NCI-H1436 (cell line): ENCODE data around the gene NPIPA2.
"Not testable (repeated sequence)": the region's sequence is repeated elsewhere in the genome, so short reads cannot be mapped to it uniquely, and the experiment has no call there.

ENCODE experiments used
- DNase-seq: peaks from one replicate; lab custom pipeline; 2025; lab: John Stamatoyannopoulos, UW

Gene NPIPA2

DNA sequence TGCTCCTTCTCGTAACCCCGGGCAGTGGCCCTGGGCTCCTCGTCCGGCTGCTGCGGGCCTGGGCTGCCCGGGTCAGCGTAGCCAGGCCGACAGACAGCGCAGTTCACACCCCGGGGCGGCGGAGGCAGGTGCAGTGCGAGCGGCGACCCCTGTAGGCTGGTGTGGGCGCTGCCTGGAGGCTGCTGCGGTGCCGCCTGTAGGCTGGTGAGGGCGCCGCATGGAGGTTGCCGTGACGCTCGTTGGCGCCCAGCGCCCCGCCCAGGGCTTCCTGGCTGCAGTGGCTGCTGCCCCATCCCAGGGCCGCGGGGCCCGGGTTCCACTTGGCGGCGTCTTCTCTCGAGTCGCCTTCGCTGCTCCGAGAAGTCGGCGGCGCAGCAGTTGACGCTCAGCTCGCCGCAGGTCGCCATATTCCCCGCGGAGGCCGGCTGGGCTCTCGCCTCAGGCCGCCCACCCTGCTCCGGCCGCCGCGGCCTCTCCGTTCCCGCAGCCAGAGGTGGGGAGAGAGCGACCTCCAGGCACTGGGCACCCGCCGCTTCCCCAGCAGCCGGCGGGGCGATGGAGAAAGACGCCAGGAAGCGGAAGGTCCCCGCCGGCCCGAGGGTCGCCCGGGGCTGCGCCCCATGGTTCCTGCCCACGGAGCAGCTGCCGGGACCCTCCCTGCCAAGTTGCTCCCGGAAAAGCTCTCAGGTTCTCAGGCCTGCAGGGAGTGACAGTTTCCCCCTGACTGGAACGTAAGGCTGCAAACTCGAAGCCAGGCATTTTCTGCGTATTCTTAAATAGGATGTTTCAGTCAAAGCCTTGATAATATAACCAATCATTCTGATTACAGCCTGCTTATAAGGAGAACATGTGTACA lies at the start of gene NPIPA2:
TSS of gene NPIPA2 (plus strand) at position 261 of the 856 bp plus-strand sequence. CDS start 5,533 bp downstream, outside the sequence.
- not testable (repeated sequence) for DNase-seq

DNA sequence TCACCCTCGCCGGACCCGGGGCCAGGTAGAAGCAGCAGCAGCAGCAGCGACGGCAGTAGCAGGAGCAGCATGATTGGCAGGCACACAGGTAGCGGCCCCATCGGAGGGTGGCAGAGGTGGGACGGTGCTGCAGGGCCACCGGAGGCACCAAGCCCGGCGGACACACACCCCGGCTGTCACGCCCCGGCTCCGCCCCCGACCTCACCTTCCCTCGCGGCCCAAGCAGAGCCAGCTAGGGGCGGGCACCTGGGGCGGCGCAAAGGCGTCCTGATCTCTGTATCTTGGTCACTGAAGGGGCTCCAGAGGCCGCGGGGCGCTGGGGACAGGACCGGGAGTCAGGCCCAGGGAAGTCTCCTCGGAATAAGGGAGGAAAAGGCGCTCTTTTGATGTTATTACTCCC lies 48.2 kb upstream of the NPIPA2 start, which contains the start of gene PLA2G10:
TSS of gene PLA2G10 (minus strand) at position 180 of the 400 bp plus-strand sequence. CDS start at position 101, 79 bp downstream.
- not testable (repeated sequence) for DNase-seq

DNA sequence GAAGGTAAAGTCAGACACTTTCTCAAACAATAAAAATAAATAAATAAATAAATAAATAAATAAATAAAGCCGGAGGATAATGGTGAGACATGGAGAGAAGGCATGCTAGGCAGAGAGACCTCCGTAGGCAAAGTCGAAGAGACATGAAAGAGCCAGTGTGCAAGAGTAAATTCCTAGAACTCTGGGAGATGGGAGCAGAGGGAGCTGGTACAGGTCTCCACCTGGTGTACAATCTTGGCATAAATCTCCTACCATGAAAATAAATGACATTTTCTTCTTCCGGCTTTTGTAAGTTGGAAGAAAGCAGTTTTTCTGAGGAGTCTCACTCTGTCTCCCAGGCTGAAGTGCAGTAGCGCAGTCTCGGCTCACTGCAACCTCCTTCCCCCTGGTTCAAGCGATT lies 40.5 kb upstream of the NPIPA2 start:
- not testable (repeated sequence) for DNase-seq

DNA sequence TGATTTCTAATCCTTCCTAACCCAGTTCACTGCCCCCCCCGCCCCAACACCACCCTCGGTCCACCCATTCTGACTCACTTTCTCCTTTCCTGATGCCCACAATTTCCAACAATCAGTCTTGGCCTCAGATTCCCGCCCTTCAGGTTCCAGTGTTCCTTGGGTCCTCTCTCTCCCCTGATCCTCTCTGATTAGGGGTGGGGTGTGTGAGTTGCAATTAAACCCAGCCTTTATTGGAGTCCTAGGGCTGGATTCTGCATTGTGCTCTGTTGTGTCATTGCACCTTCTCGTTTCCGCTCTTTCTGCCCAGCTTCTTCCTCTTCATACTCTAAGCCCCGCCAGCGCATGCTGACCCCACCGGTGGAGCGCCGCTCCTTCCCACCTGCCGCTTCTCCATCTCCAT lies 39.7 kb upstream of the NPIPA2 start:
- not testable (repeated sequence) for DNase-seq

DNA sequence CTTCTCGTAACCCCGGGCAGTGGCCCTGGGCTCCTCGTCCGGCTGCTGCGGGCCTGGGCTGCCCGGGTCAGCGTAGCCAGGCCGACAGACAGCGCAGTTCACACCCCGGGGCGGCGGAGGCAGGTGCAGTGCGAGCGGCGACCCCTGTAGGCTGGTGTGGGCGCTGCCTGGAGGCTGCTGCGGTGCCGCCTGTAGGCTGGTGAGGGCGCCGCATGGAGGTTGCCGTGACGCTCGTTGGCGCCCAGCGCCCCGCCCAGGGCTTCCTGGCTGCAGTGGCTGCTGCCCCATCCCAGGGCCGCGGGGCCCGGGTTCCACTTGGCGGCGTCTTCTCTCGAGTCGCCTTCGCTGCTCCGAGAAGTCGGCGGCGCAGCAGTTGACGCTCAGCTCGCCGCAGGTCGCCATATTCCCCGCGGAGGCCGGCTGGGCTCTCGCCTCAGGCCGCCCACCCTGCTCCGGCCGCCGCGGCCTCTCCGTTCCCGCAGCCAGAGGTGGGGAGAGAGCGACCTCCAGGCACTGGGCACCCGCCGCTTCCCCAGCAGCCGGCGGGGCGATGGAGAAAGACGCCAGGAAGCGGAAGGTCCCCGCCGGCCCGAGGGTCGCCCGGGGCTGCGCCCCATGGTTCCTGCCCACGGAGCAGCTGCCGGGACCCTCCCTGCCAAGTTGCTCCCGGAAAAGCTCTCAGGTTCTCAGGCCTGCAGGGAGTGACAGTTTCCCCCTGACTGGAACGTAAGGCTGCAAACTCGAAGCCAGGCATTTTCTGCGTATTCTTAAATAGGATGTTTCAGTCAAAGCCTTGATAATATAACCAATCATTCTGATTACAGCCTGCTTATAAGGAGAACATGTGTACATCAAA lies 38.9 kb upstream of the NPIPA2 start, which contains the start of gene NPIPA3:
TSS of gene NPIPA3 (plus strand) at position 256 of the 856 bp plus-strand sequence. CDS start 5,533 bp downstream, outside the sequence.
- DNase-seq, result not testable (repeated sequence)

DNA sequence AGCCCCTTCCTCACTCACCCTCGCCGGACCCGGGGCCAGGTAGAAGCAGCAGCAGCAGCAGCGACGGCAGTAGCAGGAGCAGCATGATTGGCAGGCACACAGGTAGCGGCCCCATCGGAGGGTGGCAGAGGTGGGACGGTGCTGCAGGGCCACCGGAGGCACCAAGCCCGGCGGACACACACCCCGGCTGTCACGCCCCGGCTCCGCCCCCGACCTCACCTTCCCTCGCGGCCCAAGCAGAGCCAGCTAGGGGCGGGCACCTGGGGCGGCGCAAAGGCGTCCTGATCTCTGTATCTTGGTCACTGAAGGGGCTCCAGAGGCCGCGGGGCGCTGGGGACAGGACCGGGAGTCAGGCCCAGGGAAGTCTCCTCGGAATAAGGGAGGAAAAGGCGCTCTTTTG lies 9.1 kb upstream of the NPIPA2 start:
- DNase-seq, result not testable (repeated sequence)

DNA sequence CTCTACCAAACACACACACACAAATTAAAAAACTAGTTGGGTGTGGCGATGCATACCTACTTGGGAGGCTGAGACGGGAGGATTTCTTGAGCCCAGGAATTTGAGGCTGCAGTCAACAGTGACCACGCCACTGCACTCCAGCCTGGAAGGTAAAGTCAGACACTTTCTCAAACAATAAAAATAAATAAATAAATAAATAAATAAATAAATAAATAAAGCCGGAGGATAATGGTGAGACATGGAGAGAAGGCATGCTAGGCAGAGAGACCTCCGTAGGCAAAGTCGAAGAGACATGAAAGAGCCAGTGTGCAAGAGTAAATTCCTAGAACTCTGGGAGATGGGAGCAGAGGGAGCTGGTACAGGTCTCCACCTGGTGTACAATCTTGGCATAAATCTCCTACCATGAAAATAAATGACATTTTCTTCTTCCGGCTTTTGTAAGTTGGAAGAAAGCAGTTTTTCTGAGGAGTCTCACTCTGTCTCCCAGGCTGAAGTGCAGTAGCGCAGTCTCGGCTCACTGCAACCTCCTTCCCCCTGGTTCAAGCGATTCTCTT lies 1.4 kb upstream of the NPIPA2 start:
- not testable (repeated sequence) for DNase-seq

DNA sequence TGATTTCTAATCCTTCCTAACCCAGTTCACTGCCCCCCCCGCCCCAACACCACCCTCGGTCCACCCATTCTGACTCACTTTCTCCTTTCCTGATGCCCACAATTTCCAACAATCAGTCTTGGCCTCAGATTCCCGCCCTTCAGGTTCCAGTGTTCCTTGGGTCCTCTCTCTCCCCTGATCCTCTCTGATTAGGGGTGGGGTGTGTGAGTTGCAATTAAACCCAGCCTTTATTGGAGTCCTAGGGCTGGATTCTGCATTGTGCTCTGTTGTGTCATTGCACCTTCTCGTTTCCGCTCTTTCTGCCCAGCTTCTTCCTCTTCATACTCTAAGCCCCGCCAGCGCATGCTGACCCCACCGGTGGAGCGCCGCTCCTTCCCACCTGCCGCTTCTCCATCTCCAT lies 539 bp upstream of the NPIPA2 start:
- DNase-seq, result not testable (repeated sequence)

DNA sequence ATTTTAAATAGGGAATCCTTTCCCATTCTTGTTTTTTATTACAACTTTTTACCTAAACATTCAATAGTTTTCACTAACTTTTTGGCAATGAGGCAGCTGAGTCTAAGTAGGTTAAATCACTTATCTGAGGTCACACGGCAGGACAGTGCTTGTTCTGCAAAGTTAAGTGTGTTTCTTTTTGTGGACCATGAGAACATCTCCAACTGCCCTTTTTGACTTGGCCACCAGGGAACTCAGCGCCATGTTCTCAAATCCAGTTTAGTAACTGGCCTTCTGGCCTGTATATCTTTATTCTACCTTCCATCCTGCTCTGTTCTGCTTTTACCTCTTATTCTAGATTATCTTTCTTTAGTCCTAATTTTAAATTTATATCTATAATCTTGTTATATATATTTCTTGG lies 31.3 kb downstream of the NPIPA2 start:
- not testable (repeated sequence) for DNase-seq

DNA sequence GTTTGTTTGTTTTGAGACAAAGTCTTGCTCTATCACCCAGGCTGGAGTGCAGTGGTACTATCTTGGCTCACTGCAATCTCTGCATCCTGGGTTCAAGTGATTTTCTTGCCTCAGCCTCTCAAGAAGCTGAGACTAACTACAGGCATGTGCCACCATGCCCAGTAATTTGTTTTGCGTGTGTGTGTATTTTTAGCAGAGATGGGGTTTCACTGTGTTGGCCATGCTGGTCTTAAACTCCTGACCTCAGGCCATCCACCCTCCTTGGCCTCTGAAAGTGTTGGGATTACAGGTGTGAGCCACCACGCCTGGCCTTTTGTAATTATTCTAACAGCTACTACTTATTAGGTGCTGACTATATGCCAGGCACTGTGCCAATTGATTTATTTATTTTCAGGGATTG lies 33.3 kb downstream of the NPIPA2 start:
- not testable (repeated sequence) for DNase-seq

DNA sequence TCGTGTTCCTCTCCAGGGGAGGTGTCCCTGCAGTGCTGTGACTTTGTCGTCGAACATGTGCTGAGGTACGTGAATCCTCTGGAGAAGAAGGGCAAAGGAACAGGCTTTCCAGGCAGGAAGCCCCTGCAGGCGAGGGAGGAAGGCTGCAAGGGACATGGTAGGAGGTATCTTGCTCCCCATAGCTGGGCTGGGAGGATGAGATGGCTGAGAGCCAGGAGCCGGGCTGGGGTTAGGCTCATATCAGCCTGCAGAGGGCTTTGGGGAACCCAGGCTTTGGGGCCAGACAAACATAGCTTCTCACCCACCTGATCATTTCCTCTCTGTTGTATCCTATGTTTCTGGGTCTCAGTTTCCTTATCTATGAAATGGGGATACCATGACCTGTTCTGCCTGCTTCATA lies 34.4 kb downstream of the NPIPA2 start:
- not testable (repeated sequence) for DNase-seq

DNA sequence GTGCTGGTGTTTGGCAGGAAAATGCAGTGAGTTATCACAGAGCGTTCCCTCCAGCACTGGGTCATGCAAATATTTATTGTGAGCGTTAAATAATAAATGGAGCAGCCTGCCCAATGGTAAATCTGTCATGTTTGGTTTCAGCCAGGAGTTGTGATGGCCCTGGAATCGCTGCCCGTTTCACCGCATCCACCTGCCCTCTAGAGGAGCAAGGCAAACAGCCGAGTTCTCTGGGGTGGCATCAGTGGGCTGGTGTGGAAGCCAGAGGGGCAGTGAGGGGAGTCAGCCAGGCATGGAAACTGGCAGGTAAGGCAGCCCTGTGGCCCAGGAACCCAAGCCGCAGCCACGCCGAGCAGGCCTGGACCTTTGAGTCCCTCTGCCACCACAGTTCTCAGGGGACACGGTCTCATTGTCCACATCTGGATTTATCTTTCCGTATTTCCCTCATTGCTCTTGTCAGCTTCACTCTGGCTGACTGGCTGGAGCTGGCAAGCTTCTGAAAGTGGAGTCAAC lies 37.1 kb downstream of the NPIPA2 start:
- DNase-seq, result not testable (repeated sequence)

DNA sequence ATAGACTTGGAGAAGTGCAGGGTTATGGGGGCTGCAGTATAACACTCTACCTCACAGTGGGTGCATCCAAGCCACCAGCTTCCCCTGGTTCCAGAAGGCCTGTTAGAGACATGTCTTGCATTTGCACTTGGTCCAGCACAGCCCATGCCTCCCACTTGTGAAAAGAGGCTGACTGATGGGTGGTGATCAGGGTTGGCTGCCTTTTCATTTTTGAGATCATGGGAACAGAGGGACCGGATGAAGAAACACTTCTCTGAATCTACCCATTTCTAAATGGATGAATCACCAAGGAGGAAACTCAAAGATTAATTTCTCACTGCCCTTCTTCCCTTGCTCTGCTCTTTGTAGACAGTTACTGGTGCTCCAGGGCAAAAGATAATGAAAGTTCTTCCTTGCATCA lies 43.8 kb downstream of the NPIPA2 start:
- DNase-seq, result not testable (repeated sequence)

DNA sequence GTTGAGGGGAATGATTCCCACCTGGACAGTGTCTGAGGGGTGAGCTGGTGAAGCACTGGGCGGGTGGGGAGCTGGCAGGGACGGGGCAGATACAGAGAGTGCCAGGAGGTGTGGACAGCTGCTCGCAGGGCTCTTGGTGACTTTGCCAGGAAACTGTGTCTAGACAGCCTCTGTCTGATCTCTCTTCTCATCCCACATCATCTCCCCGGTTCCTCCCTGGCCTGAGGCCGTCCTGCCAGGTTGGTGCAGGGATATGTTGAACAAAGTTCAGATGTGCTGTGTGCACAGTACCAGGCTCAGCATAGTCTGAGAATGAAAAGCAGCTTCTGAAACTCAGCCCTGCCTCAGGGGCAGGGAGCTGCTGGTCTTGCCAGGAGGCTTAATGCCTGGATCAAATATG lies 47.2 kb downstream of the NPIPA2 start:
- not testable (repeated sequence) for DNase-seq

DNA sequence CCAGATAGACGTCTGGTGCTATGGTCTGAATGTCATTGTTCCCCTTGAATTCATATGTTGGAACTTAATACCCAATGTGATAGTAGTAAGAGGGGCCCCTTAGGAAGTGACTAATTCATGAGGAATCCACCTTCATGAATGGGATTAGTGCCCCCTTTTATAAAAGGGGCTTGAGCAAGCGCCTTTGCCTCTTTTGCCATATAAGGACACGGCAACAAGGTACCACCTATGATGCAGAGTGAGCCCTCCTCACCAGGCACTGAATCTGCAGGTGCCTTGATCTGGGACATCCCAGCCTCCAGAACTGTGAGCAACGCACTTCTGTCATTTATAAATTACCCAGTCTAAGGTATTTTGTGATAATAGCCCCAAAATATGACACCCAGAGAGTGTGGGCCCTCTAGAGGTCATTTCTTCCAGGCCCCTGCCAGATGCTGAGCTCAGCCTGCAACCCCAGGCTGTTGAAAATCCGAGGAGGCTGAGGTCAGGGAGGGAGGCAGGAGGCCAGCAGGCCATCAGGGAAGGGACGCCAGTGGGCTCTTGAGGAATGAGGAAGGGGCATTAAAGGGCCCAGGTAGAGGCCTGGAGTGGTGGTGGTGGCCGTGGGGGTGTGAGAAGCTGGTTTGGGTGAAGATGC lies 48.1 kb downstream of the NPIPA2 start:
- not testable (repeated sequence) for DNase-seq

DNA sequence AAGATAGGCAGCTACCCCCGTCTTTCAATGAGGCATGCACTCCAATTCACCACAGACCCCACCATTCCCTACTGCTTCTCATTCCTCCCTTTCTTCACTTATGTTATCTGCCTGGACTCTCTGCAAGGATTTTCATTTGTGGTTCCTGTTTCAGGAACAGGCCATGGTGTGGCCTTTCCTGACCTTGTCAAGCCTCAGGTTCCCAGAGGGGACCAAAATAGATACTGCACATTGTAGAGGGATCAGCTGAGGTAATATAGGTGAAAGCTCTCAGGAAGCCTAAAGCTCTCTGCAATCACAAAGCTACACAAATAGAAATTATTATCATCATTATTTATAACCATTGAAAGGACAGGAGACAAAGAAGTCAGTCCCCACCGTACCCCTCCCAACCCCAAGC lies 50.6 kb downstream of the NPIPA2 start:
- DNase-seq, result not testable (repeated sequence)

DNA sequence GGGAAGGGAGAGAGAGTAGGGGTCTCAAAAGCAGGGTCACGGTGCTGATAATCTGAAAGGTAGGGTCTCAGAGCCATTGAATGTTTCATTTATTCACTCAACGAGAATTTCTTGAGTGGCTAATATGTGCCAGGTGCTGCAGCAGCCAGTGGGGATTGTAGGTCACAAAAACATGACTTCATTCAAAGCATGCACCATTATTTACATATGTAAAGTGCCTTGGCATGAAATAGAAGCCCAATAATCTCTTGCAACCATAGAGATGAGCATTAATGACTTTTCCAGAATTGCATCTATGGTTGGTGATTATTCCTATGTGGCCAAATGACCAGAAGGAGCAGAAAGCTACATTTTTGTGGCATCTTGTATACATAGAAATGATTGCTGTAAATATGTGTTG lies 55.2 kb downstream of the NPIPA2 start:
- DNase-seq, result not testable (repeated sequence)

DNA sequence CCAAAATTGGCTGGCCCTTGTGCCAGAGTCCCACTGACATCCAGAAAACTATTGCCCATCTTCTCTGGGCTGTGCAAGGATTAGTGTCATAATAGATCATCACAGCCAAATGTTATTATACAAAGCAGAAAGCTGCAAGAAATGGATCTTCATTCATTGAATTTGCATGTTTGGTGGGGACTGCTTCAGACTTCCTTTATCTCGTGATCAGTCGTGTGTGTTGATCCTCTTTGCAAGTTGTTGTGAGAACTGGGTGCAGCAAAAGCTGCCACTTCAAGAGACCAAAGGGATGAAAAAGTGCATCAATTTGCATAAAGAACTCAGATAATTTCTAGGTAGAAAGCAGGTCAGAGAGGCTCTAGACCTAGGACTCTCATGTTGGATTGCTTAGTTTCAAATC lies 61.2 kb downstream of the NPIPA2 start:
- not testable (repeated sequence) for DNase-seq

DNA sequence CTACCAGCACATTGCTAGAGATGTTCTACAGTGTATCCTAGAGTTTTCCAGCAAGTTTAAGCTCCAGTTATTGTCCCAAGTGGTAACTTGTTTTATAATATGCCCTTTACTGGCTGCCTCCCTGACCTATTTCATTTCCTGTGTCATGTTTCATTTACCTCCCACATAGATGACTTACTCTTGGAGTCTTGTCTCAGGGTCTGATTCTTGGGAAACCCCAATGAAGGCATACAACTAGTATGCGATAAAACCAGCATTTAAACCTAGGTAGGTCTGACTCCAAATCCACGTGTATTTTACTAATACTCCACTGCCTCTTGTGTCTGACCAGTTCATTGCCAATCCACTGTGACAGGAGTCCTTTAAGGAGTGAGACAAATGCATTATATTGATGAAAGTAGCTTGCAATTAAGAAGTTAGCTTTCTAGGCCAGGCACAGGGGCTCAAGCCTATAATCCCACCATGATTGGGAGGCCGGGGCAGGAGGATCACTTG lies 64.9 kb downstream of the NPIPA2 start:
- not testable (repeated sequence) for DNase-seq

DNA sequence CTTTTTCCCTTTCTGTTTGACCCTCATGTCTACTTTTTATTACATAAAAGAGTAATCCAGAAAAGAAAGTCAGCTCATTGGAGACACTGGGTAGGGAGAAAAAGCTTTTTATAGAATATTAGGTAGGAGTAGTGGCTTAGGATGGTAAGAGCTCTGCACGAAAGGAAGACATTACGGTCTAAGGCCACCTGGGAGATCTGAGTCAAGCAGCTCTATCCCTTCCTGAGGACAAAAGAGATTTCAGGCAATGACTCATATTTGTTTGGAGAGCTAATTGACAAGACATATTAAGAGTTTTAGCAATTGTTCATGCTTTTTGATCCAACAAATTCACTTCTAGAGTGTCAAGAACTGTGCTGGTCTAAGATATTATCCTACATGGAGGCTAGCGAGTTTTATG lies 71.6 kb downstream of the NPIPA2 start:
- not testable (repeated sequence) for DNase-seq
